CD4-positive, alpha-beta T cell treated with Interleukin-4 for 4 hours (primary cell): ENCODE data around the gene CENPP.

Source experiments
- DNase-seq: peaks from one replicate; pipeline ENCODE4 v3.0.0-alpha.2; 2020

The CENPP gene

DNA sequence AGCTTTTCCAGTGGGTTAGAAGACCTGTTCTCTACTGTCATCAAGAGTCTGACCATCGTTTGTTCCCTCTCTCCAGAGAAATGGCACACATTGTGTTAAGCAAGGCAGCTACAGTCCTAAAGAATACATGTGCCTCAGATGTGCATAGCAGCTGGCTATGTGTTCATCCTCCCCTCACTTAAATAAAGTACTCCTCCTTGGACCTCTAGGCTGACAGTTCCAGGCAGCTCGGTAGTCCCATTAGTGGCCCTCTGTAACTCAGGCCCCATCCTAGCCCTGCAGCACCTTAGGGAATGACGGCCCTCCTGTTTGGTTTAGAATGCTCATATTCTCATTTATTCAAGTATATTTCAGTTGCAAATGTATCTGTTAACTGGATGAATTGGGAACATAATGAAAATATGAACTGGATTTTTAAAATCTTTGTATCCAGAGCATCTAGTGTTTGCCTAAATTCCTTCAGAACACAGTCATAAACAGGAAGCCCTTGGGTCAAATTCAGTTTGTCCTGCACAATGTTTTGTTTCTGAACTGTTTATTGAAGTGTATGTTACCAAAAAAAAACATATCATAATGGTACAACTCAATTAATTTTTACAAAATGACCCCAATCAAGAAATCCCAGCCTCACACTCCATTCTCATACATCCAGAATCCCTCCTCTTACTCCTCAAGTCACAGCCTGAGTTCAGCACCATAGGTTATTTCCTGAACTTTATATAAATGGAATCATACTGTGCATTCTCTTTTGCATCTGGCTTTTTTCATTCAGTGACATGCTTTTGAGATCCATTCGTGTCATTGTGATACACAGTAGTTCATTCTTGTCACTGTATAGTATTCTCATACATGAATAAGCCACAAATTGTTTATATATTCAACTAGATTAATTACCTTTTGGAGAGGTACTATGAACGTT lies 158.1 kb downstream of the CENPP start:
- DNase-seq: no peak

DNA sequence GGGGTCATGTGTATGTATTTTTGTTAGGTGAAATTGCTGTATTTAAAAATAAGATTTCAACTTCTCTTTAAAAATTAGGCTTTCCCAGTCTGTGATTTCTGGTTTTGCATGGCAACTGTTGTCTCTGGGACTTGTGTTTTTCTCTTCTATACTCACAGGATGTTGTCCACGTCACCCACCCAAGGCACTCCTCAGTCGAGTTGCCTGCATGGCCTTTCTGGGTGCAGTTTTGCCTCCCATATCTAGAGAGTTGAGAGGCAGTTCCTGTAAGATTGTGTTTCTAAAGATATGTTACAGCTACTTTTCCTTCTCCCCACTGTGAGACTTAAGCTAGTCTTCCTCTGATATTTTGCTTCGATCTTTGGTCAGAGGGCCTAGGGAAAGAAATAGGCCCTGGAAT lies 158.8 kb downstream of the CENPP start:
- no peak for DNase-seq

DNA sequence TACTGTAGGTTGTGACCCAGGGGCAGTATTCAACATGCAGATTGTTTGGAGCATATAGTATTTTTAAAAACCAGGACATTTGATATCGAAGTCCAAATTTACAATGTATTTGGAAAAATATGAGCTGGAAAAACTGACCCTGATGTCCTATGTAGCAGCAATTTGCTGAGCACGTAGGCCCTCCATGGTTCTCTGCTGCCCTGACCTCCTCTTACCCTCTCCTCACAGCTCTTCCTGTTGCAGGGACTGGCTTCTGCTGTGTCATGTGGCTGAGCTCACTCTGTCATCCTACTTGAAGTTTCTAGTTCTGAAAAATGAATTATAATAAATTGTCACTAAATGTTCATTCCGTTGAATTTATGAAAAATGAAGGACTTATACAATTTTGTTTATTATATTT lies 160.6 kb downstream of the CENPP start:
- no peak for DNase-seq

DNA sequence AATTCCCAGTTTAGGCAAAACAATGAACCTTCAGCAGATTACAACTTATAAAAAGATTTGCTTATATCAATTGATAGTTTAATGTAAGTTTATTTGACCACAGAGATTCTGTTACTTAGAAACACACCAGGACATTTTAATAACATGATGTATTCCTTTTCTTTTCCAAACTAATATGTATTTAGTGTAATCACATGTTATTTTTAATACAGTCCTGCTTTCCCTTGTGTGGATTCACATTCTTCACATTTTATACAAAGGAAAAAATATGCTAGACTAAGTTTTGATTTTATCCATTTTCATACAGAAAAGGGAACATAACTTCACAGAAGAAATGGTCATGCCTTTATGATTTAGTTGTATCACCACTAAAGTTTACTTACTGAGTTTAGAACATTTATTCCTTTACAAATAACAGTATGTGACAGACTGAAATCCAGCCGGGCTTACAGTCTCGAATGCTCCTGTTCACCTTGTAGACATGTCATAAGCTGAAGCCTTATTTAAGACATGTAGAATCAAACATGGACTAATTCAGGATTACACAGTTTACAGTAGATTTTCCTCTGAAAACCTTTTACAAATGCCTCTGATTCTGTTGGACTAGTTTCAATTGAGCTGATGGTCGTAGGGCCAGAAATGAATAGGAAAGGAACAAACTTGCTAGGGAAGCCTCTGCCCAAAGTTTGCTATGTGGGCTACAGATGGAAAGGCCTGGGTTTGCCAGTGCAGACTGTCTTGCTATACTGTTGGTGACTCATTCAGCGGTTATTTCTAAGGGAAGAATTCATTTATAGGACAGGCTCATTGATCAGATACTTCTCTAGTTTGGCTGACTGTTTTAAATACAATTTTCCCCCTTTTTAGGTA lies 163.2 kb downstream of the CENPP start:
- DNase-seq: no peak

DNA sequence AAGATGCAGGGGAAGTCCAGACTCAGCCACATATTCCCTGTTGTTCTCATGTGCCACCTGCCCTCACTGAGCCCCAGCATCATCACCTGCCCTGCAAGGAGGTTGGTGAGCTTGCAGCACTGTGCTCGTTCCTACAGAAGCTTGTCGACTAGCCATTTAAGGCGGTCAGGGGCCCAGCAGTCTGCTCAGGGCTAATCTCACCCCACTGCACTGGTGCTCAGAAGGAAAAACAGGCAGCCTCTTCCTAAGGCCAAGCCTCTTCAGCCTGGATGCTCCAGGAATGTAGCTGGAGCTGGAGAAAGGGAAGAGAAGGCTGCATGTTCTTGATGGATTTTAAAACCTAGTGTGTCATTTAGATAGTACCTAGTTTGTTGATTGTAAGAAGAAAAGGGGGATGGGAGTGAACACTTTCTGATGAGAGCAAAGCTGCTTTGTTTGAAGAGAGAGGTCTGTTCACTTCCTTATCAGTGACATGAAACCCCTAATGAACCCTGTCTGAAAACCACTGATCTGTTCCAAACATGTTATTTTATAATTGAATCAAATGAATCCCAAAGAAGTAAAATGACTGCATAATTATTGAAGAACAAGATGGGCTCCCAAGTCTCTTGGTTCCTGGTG lies 167.1 kb downstream of the CENPP start:
- DNase-seq: no peak

DNA sequence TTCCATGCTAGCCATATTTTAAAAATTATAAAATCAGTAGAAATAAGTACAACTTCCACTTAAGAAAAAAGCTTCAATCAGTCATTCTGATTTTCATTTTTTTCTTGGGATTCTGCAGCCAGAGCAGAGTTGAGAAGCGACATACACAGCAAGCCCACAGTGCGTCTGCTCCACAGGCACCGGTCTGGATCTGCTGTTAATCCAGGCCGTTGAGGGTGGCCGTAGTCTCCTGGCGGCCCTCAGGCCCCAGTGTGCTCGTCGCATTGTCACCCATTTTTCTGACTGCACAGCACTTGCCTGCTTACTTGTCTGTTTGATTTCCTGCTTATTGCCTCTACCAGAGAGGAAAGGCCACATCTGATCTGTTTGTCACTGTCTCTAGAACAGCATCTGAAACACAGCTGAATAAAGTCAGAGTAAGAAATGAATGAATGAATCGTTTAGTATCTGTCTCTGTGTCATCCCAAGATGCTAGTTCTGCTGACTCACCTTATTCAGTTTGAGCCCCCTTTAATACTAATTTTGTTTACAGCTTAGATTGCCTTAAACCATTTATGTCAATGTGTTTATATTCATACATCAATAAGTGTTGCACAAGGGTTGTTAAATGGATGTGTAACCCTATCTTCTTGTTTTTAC lies 168.1 kb downstream of the CENPP start:
- DNase-seq: no peak

DNA sequence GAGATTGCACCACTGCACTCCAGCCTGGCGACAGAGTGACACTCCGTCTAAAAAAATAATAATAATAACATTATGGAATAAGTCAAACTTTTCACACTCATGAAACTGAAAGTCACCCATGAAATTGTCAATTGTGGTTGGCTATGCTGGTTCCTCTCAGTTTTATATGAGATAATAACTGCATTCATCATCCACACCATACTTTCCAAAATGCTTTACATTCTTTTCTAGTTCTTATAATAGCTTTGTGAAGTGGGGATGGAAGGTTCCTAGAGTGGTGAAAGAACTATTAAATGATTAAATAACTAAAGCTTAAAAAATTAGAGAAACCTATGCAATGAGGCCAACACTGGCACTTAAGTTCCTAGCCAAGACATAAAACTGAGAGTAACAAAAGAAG lies 169.1 kb downstream of the CENPP start:
- DNase-seq: no peak

DNA sequence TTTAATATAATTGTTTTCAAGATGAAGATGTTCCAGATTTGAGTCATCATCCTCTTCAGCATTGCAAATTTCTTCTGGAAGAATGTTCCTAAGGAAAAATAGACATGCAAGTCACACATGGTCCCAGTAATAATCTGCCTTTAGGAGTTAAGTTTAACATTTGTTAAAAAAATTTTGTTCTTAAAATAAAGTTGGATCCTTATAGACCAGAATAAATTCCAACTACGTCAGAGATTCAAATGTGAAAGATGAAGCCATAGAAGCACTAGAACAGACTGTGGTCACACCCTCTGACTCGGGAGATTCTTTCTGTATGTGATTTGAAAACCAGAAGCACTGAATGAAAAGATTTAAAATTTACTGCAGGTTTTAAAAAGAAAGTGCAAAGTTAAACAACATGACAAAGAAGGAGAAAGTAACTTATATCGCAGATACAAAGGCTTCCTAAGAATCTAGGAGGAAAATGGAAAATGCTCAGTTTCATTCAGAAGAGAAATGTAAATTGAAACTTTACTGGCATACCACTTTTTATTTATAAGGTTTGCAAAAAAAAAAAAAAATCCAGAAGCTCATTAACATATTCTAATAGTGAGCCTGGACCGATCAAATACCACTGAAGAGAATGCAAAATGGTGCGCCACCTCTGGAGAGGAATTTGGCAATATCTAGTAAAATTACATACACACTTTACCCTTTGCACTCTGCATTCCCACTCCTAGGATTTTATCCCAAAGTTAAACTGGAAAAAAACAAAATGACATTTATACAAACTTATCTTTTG lies 170.8 kb downstream of the CENPP start:
- no peak for DNase-seq

DNA sequence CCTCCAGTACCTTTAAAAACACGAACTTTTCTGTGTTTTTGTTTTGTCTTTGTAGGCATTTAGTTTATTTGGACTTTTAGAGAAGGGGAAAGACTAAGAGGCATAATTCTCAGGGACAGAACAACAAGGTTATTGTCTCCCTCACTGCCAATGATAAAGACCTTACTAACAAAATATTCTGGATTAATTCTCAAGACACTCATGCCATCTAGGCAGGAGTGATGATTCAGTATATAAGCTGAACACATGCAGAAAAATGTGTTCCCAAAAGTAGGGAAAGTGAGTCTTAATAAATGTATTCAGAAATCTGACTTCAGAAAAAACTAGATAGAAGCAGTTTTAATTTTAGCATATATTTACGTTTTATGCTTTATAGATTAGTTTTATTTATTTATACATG lies 173.9 kb downstream of the CENPP start:
- DNase-seq: no peak

DNA sequence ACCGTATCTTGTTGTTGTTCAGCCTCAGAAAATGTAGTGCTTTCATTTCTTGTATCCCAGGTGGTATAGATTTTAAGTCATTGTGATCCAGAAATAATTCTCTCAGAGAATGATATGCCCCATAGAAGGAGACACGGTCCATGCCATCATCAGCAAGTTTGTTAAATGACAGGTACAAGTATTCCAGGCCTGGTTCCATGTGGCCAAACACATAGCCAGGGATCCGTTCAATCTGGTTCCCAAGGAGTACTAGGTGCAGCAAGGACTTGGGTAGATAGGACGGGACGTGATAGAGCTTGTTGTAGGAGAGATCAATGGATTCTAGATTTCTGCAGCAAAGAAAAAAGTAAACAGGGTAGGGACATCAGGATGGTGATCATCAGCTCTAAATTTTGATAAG lies 175.0 kb downstream of the CENPP start:
- DNase-seq: no peak

DNA sequence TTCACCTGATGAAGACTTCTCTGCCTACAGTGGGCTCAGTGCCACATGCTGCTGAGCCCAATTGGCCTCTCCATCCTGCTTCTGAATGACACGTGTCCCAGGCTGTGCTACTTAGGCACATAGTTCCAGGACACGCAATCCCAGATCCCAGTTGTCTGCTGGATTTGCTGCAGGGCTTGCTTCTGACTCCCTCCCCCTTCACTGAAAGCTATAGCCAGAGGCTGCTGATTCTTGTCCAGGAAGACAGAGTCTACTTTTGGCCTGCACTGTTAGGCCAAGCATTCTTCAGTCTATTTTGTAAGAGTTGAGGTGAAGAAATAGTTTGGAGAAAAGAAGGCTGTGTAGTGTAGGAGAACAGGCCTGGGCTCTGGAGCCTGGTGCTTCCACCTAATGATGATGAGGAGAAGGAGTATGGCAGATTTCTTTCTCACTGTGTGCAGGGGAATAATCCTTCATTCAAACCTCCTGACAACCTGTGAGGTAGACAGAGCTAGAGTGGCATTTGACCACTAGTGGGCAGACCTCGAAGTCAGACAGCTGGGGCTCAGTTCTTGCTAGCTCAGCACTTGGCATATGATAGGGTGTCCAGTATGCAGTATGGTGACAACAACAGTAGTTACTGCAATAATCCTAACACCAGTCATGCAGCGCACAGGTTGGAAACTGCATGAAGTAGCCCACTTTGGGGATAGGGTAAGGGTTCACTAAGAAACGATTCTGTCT lies 176.1 kb downstream of the CENPP start:
- DNase-seq: no peak

DNA sequence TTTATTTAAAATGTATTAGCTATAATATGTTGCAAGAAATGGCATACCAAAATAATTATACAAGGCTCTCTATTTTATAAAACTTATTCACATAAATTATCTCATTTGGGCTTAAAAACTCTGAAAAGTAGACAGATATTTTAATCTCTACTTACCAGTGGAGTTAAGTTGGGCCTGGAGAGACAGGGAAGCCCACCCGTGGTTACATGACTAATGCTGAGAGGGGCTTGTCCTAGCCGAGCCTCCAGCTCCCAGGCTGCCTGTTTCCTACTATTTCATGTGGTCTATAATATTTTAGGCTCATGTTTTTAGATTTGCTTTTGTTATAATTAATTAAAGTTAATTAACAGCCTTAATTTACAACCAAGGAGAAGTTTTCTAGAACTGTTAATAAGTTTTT lies 177.4 kb downstream of the CENPP start:
- DNase-seq: no peak

DNA sequence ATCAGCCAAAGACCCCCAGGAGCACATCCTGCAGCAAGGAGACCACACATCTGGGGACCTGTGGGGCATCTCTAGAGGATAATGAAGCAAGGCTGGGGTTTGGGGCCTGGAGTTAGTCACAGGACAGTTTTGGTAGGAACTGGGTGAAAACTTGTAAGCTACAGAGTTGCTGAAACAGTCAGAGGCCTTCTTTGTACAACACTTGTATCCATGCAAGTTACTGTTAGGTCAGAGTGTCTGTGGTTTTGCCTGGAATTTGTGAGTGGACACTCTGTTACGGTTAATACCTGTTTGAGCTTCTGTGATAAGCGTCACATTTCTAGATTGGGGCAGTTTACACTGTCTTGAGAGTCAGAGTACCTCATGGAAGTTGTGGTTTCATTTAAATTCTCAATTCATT lies 179.1 kb downstream of the CENPP start:
- DNase-seq: no peak

DNA sequence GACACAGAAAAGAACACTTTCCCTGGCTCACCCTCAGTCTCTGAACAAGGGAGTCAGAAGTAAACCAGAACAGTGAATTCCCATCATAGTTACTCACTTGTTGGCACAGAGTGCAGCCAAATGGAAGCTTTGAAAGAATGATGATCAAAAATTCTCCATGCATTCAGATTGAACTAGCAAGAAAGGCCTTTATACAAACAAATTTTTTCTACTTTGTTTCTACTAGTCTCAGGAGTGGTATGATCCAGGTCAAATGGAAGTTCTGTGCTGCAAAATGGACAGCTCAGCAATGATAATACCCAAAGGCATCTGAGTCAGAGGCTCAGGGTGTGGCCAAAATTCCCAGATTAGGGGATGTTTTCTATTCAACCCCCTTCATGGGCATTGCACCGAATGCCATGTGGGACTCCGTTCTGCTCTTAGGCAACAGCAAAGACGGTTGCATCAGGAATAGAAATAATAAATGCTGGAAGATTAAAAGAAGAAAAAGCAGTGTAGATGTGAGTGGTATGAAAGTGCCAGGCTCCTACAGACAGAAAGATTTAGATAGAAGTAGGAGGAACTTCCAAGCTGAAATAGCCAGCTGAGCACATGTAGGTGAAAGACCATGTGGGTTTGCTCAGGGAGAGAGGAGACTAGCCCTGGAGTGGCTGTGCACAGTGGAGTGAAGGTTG lies 180.6 kb downstream of the CENPP start:
- DNase-seq: no peak

DNA sequence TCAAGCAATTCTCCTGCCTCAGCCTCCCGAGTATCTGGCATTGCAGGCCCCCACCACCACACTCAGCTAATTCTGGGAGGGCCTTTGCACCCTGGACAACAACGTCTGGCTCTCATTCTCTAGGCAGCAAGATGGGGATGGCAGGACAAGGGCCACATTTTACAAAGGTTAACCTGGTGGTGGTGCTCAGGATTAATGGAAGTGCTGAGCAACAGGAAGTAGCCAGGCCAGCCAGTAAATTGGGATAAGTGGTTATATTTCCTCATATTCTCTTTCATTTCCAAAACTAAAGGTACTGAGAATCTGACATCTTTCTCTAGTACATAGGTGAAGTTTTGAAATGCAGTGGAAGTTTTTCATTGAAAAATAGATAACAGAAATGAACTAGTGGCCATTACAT lies 181.3 kb downstream of the CENPP start:
- no peak for DNase-seq

DNA sequence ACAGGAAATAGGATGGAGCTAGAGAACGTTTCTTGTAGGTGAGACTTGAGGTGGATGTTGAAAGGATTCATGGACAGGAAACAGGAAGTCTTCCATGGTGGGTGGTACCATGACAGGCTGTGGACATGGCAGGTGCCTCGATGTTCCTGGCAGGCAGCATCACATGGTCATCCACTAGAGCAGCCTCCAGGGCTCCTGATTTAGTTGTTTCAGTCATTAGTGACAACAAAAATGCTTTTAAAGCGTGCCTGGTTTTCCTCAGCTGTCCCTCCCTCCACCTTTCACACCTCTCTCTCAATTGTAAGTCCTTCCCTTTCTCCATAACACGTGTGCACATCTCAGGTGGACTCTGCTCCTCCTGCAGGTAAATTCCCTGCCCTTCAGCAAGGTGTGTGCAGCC lies 181.7 kb downstream of the CENPP start:
- DNase-seq: no peak

DNA sequence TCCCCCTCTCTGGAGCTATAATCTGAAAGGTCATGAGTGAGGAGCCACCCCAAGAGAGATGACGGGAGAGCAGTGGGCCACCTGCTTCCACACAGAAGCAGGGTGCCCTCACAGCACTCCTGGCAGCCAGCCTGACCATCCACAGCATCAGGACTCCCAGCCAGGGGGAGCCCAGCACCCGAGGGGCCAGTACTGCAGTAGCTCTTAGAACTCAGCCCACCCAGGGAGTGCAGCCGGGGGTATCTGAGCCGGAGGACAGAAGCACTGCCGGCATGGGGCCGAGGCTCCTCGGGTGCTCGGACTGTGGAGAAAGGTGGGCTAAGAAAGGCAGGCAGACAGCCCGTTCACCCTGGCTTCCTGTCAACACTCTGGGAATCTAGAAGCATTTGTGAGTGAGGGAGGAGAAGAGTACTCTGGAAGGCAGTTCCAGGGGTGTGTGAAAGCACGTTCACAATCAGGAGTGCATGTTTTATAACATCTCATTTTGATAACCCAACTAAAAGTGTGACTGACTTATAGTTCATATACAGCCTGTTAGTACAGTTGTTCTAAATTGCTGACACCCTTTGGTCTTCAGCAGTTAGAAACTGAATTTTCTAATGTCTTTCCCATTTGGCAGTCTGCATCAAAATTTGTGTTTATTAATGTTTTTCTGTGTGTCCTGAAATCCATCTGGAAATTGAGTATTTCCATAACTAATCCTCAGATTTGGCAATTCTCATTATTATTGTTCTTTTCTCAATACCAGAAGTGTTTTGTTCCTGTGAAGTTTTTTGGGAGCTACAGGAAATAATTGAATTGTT lies 182.5 kb downstream of the CENPP start:
- no peak for DNase-seq

DNA sequence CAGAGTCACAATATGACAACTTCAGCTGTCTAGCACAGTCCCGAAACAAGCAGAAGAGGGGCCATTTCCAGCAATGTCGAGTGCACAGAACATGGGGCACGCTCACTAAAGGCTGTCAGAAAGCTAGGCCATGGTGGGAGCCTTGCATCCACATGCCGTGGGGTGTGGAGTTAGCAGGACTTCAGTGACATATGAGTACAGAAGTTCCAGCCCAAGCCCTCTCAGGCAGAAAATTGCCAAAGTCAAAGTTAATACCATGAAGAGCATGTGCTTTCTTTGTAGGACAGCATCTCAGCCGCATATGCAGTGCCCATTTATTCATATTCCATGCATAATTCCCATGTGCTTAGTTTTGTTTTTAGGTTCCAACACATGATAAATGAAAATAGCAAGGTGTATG lies 183.3 kb downstream of the CENPP start:
- DNase-seq: no peak

DNA sequence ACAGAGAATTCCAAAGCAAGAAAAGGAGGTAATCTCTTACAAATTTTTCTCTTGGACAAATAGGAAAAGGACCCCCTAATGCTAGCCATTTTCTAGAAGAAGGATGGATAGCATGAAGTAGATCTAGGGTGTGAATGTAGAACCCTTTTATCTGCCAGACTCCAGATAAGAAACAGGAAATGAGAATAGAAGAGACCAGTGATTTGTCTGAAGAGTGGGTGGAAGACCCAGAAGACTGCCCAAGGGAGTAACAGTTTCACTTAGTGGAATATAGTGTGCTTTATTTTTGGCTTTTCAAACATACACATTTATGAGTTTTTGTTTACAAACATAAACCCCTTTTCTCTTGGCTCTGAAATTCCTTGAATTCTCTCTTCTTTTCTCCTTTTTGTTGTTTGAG lies 185.0 kb downstream of the CENPP start:
- no peak for DNase-seq

DNA sequence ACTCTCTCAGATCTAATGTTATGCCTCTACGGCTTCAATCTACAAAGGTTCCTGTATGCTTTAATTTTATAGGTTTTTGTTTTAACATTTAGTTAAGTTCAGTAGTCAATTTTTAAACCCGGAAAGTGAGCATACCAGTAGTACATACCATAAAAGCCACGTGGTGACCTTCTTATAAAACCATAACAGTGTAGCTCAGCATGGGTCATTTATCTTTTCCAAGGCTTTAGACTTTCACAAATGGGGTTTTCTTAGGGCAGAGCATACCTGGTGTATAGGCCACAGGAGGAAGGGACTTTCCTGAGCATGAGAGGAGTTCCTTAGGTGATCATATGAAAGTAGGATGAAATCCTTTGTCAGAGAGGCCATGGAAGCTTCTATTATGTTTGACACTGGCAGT lies 186.9 kb downstream of the CENPP start:
- DNase-seq: no peak
